ENCODE results near the gene ARHGAP10.

Gene ARHGAP10

GRCh38 chr4:147760176-147760575, 28.3 kb downstream of the ARHGAP10 start:
- Histone ChIP-seq H3K4me3 (ENCODE audit: low read length) (no peak overlapping the region), H3K79me2 (ENCODE audit: low read length) (peaks cover 97% of the 10 kb centered on the region), H2AFZ (ENCODE audit: low read length) (no peak overlapping the region), H3K4me2 (ENCODE audit: low read depth, low read length) (no peak overlapping the region), H3K9ac (ENCODE audit: low read length) (no peak overlapping the region), H3K4me1 (ENCODE audit: low read length) (no peaks in the 10 kb centered on the region), H3K9me3 (replicated peaks; ENCODE audit: insufficient read depth, low read length) (no peaks in the 10 kb centered on the region), H3K27me3 (replicated peaks; ENCODE audit: insufficient read depth, low read length) (no peaks in the 10 kb centered on the region), H4K20me1 (ENCODE audit: insufficient read depth, low read length) (peaks cover 7% of the 10 kb centered on the region; the same call in 1 of the 2 replicates), H3F3A (ENCODE audit: insufficient read depth, low read length) (no peaks in the 10 kb centered on the region), H3K36me3 (replicated peaks; ENCODE audit: insufficient read depth, low read length) (no peaks in the 10 kb centered on the region), H3K27ac (ENCODE audit: low read length) (no peak overlapping the region), H3K9me2 (replicated peaks; ENCODE audit: insufficient read depth, low read length) (no peaks in the 10 kb centered on the region)
- no peak for TF ChIP-seq EZH2phosphoT487 (IDR thresholded peaks at IDR 0.05; ENCODE audit: low read length)
- TF ChIP-seq EZH2 (optimal IDR thresholded peaks at IDR 0.05; ENCODE audit: low read depth, low read length) = no peak
- no peak for TF ChIP-seq CTCF (IDR thresholded peaks at IDR 0.05; ENCODE audit: low read length)
- DNase-seq = no peak

GRCh38 chr4:147760695-147761094, 28.8 kb downstream of the ARHGAP10 start:
- Histone ChIP-seq H3K9me3 (replicated peaks; ENCODE audit: insufficient read depth, low read length) (no peaks in the 10 kb centered on the region), H4K20me1 (ENCODE audit: insufficient read depth, low read length) (peaks cover 4% of the 10 kb centered on the region; the same call in 1 of the 2 replicates), H3K27ac (ENCODE audit: low read length) (no peak overlapping the region), H3K36me3 (replicated peaks; ENCODE audit: insufficient read depth, low read length) (no peaks in the 10 kb centered on the region), H3K9ac (ENCODE audit: low read length) (no peak overlapping the region), H3K4me2 (ENCODE audit: low read depth, low read length) (no peak overlapping the region), H3K4me3 (ENCODE audit: low read length) (no peak overlapping the region), H3K4me1 (ENCODE audit: low read length) (no peaks in the 10 kb centered on the region), H3K9me2 (replicated peaks; ENCODE audit: insufficient read depth, low read length) (no peaks in the 10 kb centered on the region), H3F3A (ENCODE audit: insufficient read depth, low read length) (no peaks in the 10 kb centered on the region), H3K79me2 (ENCODE audit: low read length) (peaks cover 97% of the 10 kb centered on the region), H2AFZ (ENCODE audit: low read length) (no peak overlapping the region), H3K27me3 (replicated peaks; ENCODE audit: insufficient read depth, low read length) (no peaks in the 10 kb centered on the region)
- TF ChIP-seq EZH2phosphoT487 (IDR thresholded peaks at IDR 0.05; ENCODE audit: low read length) = no peak
- no peak for TF ChIP-seq EZH2 (optimal IDR thresholded peaks at IDR 0.05; ENCODE audit: low read depth, low read length)
- no peak for TF ChIP-seq CTCF (IDR thresholded peaks at IDR 0.05; ENCODE audit: low read length)
- DNase-seq = no peak

- no peaks in the 10 kb centered on the region for H3K27me3 ChIP-seq (replicated peaks; ENCODE audit: insufficient read depth, low read length)
- H2AFZ ChIP-seq (ENCODE audit: low read length) = no peak overlapping the region
- H4K20me1 ChIP-seq (ENCODE audit: insufficient read depth, low read length) = 0 out of 2 replicates have a peak, but pooled peaks cover 3% of the 10 kb centered on the region
- no peaks in the 10 kb centered on the region for H3K9me3 ChIP-seq (replicated peaks; ENCODE audit: insufficient read depth, low read length)
- no peaks in the 10 kb centered on the region for H3K36me3 ChIP-seq (replicated peaks; ENCODE audit: insufficient read depth, low read length)
- H3F3A ChIP-seq (ENCODE audit: insufficient read depth, low read length) = no peaks in the 10 kb centered on the region
- DNase-seq = no peak
- no peaks in the 10 kb centered on the region for H3K4me1 ChIP-seq (ENCODE audit: low read length)
- H3K79me2 ChIP-seq (ENCODE audit: low read length) = peaks cover 97% of the 10 kb centered on the region
- H3K27ac ChIP-seq (ENCODE audit: low read length) = no peak overlapping the region
- no peak overlapping the region for H3K4me2 ChIP-seq (ENCODE audit: low read depth, low read length)
- H3K9me2 ChIP-seq (replicated peaks; ENCODE audit: insufficient read depth, low read length) = no peaks in the 10 kb centered on the region
- H3K4me3 ChIP-seq (ENCODE audit: low read length) = no peak overlapping the region
- TF ChIP-seq EZH2 (optimal IDR thresholded peaks at IDR 0.05; ENCODE audit: low read depth, low read length) (no peak), EZH2phosphoT487 (IDR thresholded peaks at IDR 0.05; ENCODE audit: low read length) (no peak), CTCF (IDR thresholded peaks at IDR 0.05; ENCODE audit: low read length) (no peak)
- H3K9ac ChIP-seq (ENCODE audit: low read length) = no peak overlapping the region
Observed at GRCh38 chr4:147761218-147761883, 29.5 kb downstream of the ARHGAP10 start.

Data from MM.1S (cell line).